HepG2 (cell line): ENCODE measurements around the gene ADI1. TPM values are rescaled to one million over a fixed set of nuclear protein-coding genes. Genes with fewer than 3 reads are reported as not detected.

Experiments used
- CERS6 ChIP-seq: sonication (generic); formaldehyde crosslinking; IDR thresholded peaks from 2 replicates; pipeline ENCODE4 v1.5.0; 2020; ENCODE audit warnings: missing genetic modification reagents
- DR1 ChIP-seq: sonication (generic); formaldehyde crosslinking; IDR thresholded peaks from 2 replicates; pipeline ENCODE4 v1.8.0; 2021; ENCODE audit warnings: mild to moderate bottlenecking, missing genetic modification reagents, inconsistent platforms
- EZH2 ChIP-seq: conservative IDR thresholded peaks from 2 replicates; pipeline ENCODE4 v1.6.1; 2012; ENCODE audit warnings: mild to moderate bottlenecking, low read depth, low read length, moderate library complexity
- GZF1 ChIP-seq: sonication (generic); formaldehyde crosslinking; IDR thresholded peaks from 2 replicates; pipeline ENCODE4 v1.5.1; 2020; ENCODE audit warnings: mild to moderate bottlenecking, missing genetic modification reagents
- HBP1 ChIP-seq: IDR thresholded peaks from 2 replicates; pipeline ENCODE4 v1.6.1; 2016; ENCODE audit warnings: low read depth, control low read depth
- HNRNPLL ChIP-seq: fragments of 200-400 bp; formaldehyde crosslinking; IDR thresholded peaks from 2 replicates; pipeline ENCODE4 v1.6.1; 2017; ENCODE audit warnings: mild to moderate bottlenecking, low read depth, low read length; ENCODE audit not compliant: poor library complexity, severe bottlenecking
- KDM4B ChIP-seq: sonication (generic); formaldehyde crosslinking; IDR thresholded peaks from 2 replicates; pipeline ENCODE4 v1.4.0; 2020; ENCODE audit warnings: missing genetic modification reagents
- NPAS2 ChIP-seq: sonication (generic); formaldehyde crosslinking; IDR thresholded peaks from 2 replicates; pipeline ENCODE4 v1.8.0; 2022; ENCODE audit warnings: mild to moderate bottlenecking, missing genetic modification reagents, borderline replicate concordance
- PHB2 ChIP-seq: fragments of 450-650 bp; IDR thresholded peaks from 2 replicates; pipeline ENCODE4 v1.6.1; 2018; ENCODE audit not compliant: partially characterized antibody
- POLR2A ChIP-seq, 2 experiments: IDR thresholded peaks; 2 replicates each; pipeline ENCODE4 v1.6.1; 2011; ENCODE audit warnings: low read depth in 2 of 2, low read length in 2 of 2, mild to moderate bottlenecking in 1 of 2, moderate library complexity in 1 of 2; ENCODE audit not compliant: insufficient read depth in 1 of 2
- PRPF4 ChIP-seq: fragments of 200-400 bp; formaldehyde crosslinking; IDR thresholded peaks from 2 replicates; pipeline ENCODE4 v1.6.1; 2016; ENCODE audit warnings: low read length, low read depth; ENCODE audit not compliant: poor library complexity, severe bottlenecking
- RBFOX2 ChIP-seq: fragments of 200-400 bp; formaldehyde crosslinking; IDR thresholded peaks from 2 replicates; pipeline ENCODE4 v1.6.1; 2017; ENCODE audit warnings: low read depth, mild to moderate bottlenecking, low read length
- SSRP1 ChIP-seq: IDR thresholded peaks from 2 replicates; pipeline ENCODE4 v1.6.1; 2016; ENCODE audit warnings: control low read depth
- STAT5B ChIP-seq: sonication (generic); formaldehyde crosslinking; IDR thresholded peaks from 2 replicates; pipeline ENCODE4 v1.4.0; 2020; ENCODE audit warnings: missing genetic modification reagents
- TCF12 ChIP-seq, 2 experiments: fragments of 450-650 bp in 1 of 2; sonication (generic) in 1 of 2; formaldehyde crosslinking in 1 of 2; IDR thresholded peaks; 2 replicates each; pipeline versions ENCODE4 v1.6.1 to v1.8.0; 2017 to 2022; ENCODE audit warnings: antibody characterized with exemption in 1 of 2, mild to moderate bottlenecking in 1 of 2, missing genetic modification reagents in 1 of 2, moderate library complexity in 1 of 2
- TERF1 ChIP-seq: sonication (generic); formaldehyde crosslinking; IDR thresholded peaks from 2 replicates; pipeline ENCODE4 v1.8.0; 2022; ENCODE audit warnings: mild to moderate bottlenecking, missing genetic modification reagents, moderate library complexity
- U2AF1 ChIP-seq: fragments of 200-400 bp; formaldehyde crosslinking; optimal IDR thresholded peaks from 2 replicates; pipeline ENCODE3; 2017; ENCODE audit warnings: mild to moderate bottlenecking, low read depth, low read length
- ZNF343 ChIP-seq: sonication (generic); formaldehyde crosslinking; IDR thresholded peaks from 2 replicates; pipeline ENCODE4 v1.4.0; 2020; ENCODE audit warnings: mild to moderate bottlenecking, missing genetic modification reagents
- polyA plus RNA-seq, 8 experiments: library from polyadenylated mRNA; depleted of rRNA in 3 of 8; stranded (reverse) in 7 of 8; unstranded in 1 of 8; fragments of >200 nt; fragmentation: Illumina TruSeq in 4 of 8; extraction: Trizol in 4 of 8; gene quantifications; 2 replicates each; pipeline versions ENCODE4 v1.2.1 to v1.2.3, GENCODE V29; 2011 to 2016; ENCODE audit warnings: low read depth in 4 of 8, missing spikeins in 1 of 8, mixed read lengths in 1 of 8; ENCODE audit not compliant: insufficient read depth in 1 of 8
- total RNA-seq, 5 experiments: library from RNA; depleted of rRNA; stranded (reverse); fragments of >200 nt; fragmentation: Illumina TruSeq; extraction: Trizol; gene quantifications; 2 replicates each; pipeline ENCODE4 v1.2.3, GENCODE V29; 2016; ENCODE audit warnings: low read depth in 1 of 5
- TF ChIP-seq, protein P1 (sequence below): sonication (generic); formaldehyde crosslinking; IDR thresholded peaks from 2 replicates; pipeline ENCODE4 v1.4.0; 2020; ENCODE audit warnings: missing genetic modification reagents, mild to moderate bottlenecking, borderline replicate concordance
- TF ChIP-seq, protein P2 (sequence below): sonication (generic); formaldehyde crosslinking; IDR thresholded peaks from 2 replicates; pipeline ENCODE4 v1.4.0; 2020; ENCODE audit warnings: missing genetic modification reagents

The ADI1 gene
- total and polyA plus RNA-seq, 2 of the 13 experiments (the other 11 are each of a cell fraction or from before 2014, with no cell fraction given) = 28.7 to 123 TPM

DNA sequence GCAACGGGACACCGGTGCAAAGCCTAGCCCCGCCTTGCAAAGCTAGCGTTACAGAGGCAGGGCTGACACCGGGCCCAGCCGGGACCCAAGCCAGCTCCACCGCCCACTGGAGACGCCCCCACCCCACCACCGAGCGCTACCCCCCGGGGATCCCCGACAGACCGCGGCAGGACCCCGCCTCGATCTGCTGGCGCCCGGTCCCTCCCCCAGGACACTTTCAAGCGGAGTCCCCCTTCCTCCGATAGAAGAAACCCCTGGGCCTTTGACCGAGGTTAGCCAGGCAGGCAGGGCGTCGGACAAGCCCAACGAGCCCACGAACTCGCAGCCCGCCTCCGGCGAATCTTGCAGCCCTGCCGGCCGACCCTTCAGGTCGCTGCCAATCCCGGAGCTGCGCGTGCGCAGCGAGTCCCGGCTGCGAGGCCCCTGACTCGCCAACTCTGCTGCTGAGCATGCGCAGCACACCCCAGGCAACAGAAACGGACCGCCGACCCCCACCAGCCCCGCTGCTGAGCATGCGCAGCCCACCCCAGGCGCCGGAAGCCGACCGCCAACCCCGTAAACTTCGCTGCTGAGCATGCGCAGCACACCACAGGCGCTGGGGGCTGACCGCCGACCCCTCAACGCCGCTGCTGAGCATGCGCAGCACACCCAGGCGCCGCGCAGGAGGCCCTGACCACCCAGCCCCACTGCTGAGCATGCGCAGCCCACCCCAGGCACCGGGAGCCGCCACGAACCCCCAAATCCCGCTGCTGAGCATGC, 656 bp downstream of the ADI1 start (continued):
- TF ChIP-seq PRPF4 = no peak
- TF ChIP-seq U2AF1 = no peak
- no peak for TF ChIP-seq TCF12 (IDR thresholded peaks at IDR 0.05)
- TF ChIP-seq TCF12 (CRISPR knock-in tag; IDR thresholded peaks at IDR 0.05) = no peak
- TF ChIP-seq RBFOX2 = no peak
- TF ChIP-seq HBP1 = no peak
- no peak for TF ChIP-seq STAT5B (CRISPR knock-in tag)
- TF ChIP-seq TERF1 = no peak
- no peak for TF ChIP-seq NPAS2 (CRISPR knock-in tag)
- no peak for TF ChIP-seq DR1 (CRISPR knock-in tag)
- no peak for TF ChIP-seq ZNF343 (CRISPR knock-in tag)
- TF ChIP-seq GZF1 = no peak; the same call in 1 of the 2 replicates
- TF ChIP-seq, protein P1, sequence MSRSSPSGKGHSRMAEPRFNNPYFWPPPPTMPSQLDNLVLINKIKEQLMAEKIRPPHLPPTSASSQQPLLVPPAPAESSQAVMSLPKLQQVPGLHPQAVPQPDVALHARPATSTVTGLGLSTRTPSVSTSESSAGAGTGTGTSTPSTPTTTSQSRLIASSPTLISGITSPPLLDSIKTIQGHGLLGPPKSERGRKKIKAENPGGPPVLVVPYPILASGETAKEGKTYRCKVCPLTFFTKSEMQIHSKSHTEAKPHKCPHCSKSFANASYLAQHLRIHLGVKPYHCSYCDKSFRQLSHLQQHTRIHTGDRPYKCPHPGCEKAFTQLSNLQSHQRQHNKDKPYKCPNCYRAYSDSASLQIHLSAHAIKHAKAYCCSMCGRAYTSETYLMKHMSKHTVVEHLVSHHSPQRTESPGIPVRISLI = no peak
- TF ChIP-seq POLR2A (IDR thresholded peaks at IDR 0.05; ENCODE audit: insufficient read depth in 1 of 2, low read depth in 2 of 2, low read length in 2 of 2) = peak in 1 of 2 experiments; percentile 91; a peak in 2 of 4 replicates
- no peak for TF ChIP-seq EZH2
- TF ChIP-seq, protein P2, sequence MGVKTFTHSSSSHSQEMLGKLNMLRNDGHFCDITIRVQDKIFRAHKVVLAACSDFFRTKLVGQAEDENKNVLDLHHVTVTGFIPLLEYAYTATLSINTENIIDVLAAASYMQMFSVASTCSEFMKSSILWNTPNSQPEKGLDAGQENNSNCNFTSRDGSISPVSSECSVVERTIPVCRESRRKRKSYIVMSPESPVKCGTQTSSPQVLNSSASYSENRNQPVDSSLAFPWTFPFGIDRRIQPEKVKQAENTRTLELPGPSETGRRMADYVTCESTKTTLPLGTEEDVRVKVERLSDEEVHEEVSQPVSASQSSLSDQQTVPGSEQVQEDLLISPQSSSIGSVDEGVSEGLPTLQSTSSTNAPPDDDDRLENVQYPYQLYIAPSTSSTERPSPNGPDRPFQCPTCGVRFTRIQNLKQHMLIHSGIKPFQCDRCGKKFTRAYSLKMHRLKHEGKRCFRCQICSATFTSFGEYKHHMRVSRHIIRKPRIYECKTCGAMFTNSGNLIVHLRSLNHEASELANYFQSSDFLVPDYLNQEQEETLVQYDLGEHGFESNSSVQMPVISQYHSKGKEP (CRISPR knock-in tag) = no peak
- no peak for TF ChIP-seq KDM4B
- TF ChIP-seq CERS6 (CRISPR knock-in tag) = 0 out of 2 replicates have a peak, but pooled peaks have one; percentile 63
- no peak for TF ChIP-seq HNRNPLL
- TF ChIP-seq SSRP1 (CRISPR knock-in tag) = no peak
- TF ChIP-seq PHB2 = no peak
